ENCODE data around the gene TMEFF2. TPM values are rescaled to one million over a fixed set of nuclear protein-coding genes. Genes with fewer than 3 reads are reported as not detected.

Gene TMEFF2
- total and polyA plus RNA-seq, 4 donors, result 0.08 TPM; not detected in 3

- TF ChIP-seq CTCF (IDR thresholded peaks at IDR 0.05; ENCODE audit: low read depth, low read length, missing input control) (no peak), RAD21 (IDR thresholded peaks at IDR 0.05) (no peak), FOXA2 (IDR thresholded peaks at IDR 0.05) (no peak), EGR1 (IDR thresholded peaks at IDR 0.05; ENCODE audit: low read depth in 2 of 2) (no peak), ZBTB33 (IDR thresholded peaks at IDR 0.05) (no peak), YY1 (IDR thresholded peaks at IDR 0.05) (no peak), JUND (IDR thresholded peaks at IDR 0.05) (no peak), HNF4G (IDR thresholded peaks at IDR 0.05) (no peak), NR2F2 (IDR thresholded peaks at IDR 0.05) (no peak), MAX (IDR thresholded peaks at IDR 0.05) (no peak), REST (IDR thresholded peaks at IDR 0.05) (no peak), RXRA (IDR thresholded peaks at IDR 0.05) (no peak)
- H3K9me3 ChIP-seq (ENCODE audit: control insufficient read depth in 4 of 4, low read length in 3 of 4), result no peaks in the 10 kb centered on the region
- H3K36me3 ChIP-seq (ENCODE audit: control insufficient read depth in 4 of 4, insufficient read depth in 3 of 4, low read depth in 1 of 4, low read length in 3 of 4), result no peaks in the 10 kb centered on the region
- no peak overlapping the region for H3K9ac ChIP-seq (ENCODE audit: low read depth in 1 of 2, low read length in 2 of 2)
- H3K27me3 ChIP-seq (ENCODE audit: control insufficient read depth in 4 of 4, insufficient read depth in 4 of 4, low read length in 3 of 4), result no peaks in the 10 kb centered on the region
- H3K27ac ChIP-seq (ENCODE audit: low read depth in 1 of 2, low read length in 2 of 2), result no peak overlapping the region
- DNase-seq (ENCODE audit: low spot score), result no peak
- no peak overlapping the region for H3K4me3 ChIP-seq (ENCODE audit: low read depth in 1 of 3, low read length in 3 of 3)
- WGBS, result 88% methylated on average over 1 of the region's 1 CpG
- no peaks in the 10 kb centered on the region for H3K4me1 ChIP-seq (ENCODE audit: control insufficient read depth in 4 of 4, insufficient read depth in 4 of 4, low read length in 3 of 4)
Observed at GRCh38 chr2:191938779-191939178, 256.0 kb downstream of the TMEFF2 start.

- H3K9ac ChIP-seq (ENCODE audit: low read depth in 1 of 2, low read length in 2 of 2), result no peak overlapping the region
- H3K9me3 ChIP-seq (ENCODE audit: control insufficient read depth in 4 of 4, low read length in 3 of 4), result no peaks in the 10 kb centered on the region
- no peak for DNase-seq (ENCODE audit: low spot score)
- WGBS, result 96% methylated on average over 2 of the region's 2 CpGs
- H3K27ac ChIP-seq (ENCODE audit: low read depth in 1 of 2, low read length in 2 of 2), result no peak overlapping the region
- no peak overlapping the region for H3K4me3 ChIP-seq (ENCODE audit: low read depth in 1 of 3, low read length in 3 of 3)
- H3K4me1 ChIP-seq (ENCODE audit: control insufficient read depth in 4 of 4, insufficient read depth in 4 of 4, low read length in 3 of 4), result no peaks in the 10 kb centered on the region
- H3K36me3 ChIP-seq (ENCODE audit: control insufficient read depth in 4 of 4, insufficient read depth in 3 of 4, low read depth in 1 of 4, low read length in 3 of 4), result no peaks in the 10 kb centered on the region
- TF ChIP-seq RXRA (IDR thresholded peaks at IDR 0.05), result no peak
- H3K27me3 ChIP-seq (ENCODE audit: control insufficient read depth in 4 of 4, insufficient read depth in 4 of 4, low read length in 3 of 4), result no peaks in the 10 kb centered on the region
Observed at GRCh38 chr2:191936882-191937405, 257.8 kb downstream of the TMEFF2 start.
